Mesenchymal stem cell (in vitro differentiated cells and primary cell): Measurements from ENCODE around the gene CMAS.
"Not testable (repeated sequence)": the region's sequence is repeated elsewhere in the genome, so short reads cannot be mapped to it uniquely, and the experiment has no call there.

ENCODE experiments used
- DNase-seq: peaks from one replicate; pipeline ENCODE4 v3.0.0-alpha.2; 2013
- H2AFZ ChIP-seq: one replicate; pipeline ENCODE4 v1.6.1; 2013; ENCODE audit warnings: low read depth, mild to moderate bottlenecking, control low read depth, inconsistent platforms, low read length, moderate library complexity
- H2AK5ac ChIP-seq: 2 replicates; pipeline ENCODE4 v1.6.1; 2013; ENCODE audit warnings: low read length, moderate library complexity, mild to moderate bottlenecking, inconsistent platforms; ENCODE audit not compliant: severe bottlenecking
- H2BK120ac ChIP-seq: one replicate; pipeline ENCODE4 v1.6.1; 2013; ENCODE audit warnings: low read depth, mild to moderate bottlenecking, inconsistent platforms, low read length, moderate library complexity
- H2BK12ac ChIP-seq, 2 experiments: one replicate each; pipeline ENCODE4 v1.6.1; 2013; ENCODE audit warnings: inconsistent platforms in 2 of 2, low read length in 2 of 2, mild to moderate bottlenecking in 2 of 2, moderate library complexity in 2 of 2, control low read depth in 1 of 2
- H2BK15ac ChIP-seq: one replicate; pipeline ENCODE4 v1.6.1; 2013; ENCODE audit warnings: mild to moderate bottlenecking, low read depth, inconsistent platforms; ENCODE audit not compliant: poor library complexity, severe bottlenecking
- H2BK5ac ChIP-seq: 2 replicates; pipeline ENCODE4 v1.6.1; 2013; ENCODE audit warnings: low read depth, mild to moderate bottlenecking, low read length, control low read depth, inconsistent platforms; ENCODE audit not compliant: poor library complexity, severe bottlenecking
- H3K14ac ChIP-seq, 2 experiments: one replicate each; pipeline ENCODE4 v1.6.1; 2013; ENCODE audit warnings: inconsistent platforms in 2 of 2, low read length in 2 of 2, control low read depth in 1 of 2, mild to moderate bottlenecking in 1 of 2, moderate library complexity in 1 of 2
- H3K18ac ChIP-seq, 2 experiments: one replicate each; pipeline ENCODE4 v1.6.1; 2013; ENCODE audit warnings: inconsistent platforms in 2 of 2, low read length in 2 of 2, control low read depth in 1 of 2, low read depth in 1 of 2, mild to moderate bottlenecking in 1 of 2
- H3K23ac ChIP-seq, 2 experiments: one replicate each; pipeline ENCODE4 v1.6.1; 2013; ENCODE audit warnings: inconsistent platforms in 2 of 2, low read length in 2 of 2, mild to moderate bottlenecking in 2 of 2, moderate library complexity in 2 of 2, control low read depth in 1 of 2
- H3K27ac ChIP-seq: 2 replicates; pipeline ENCODE4 v1.5.1; 2013; ENCODE audit warnings: mild to moderate bottlenecking, moderate library complexity, low read length, control low read depth, inconsistent platforms; ENCODE audit not compliant: poor library complexity, severe bottlenecking
- H3K27me3 ChIP-seq, 2 experiments: 2 replicates each; pipeline versions ENCODE4 v1.6.1 to v1.7.0; 2013; ENCODE audit warnings: low read length in 2 of 2, mild to moderate bottlenecking in 2 of 2, moderate library complexity in 2 of 2, control low read depth in 1 of 2, inconsistent platforms in 1 of 2; ENCODE audit not compliant: control insufficient read depth in 1 of 2, insufficient read depth in 1 of 2
- H3K36me3 ChIP-seq, 2 experiments: 2 replicates each; pipeline versions ENCODE4 v1.6.1 to v1.7.0; 2013; ENCODE audit warnings: low read length in 2 of 2, control low read depth in 1 of 2, inconsistent platforms in 1 of 2, low read depth in 1 of 2, mild to moderate bottlenecking in 1 of 2; ENCODE audit not compliant: insufficient read depth in 2 of 2, control insufficient read depth in 1 of 2
- H3K4ac ChIP-seq, 2 experiments: one replicate each; pipeline ENCODE4 v1.6.1; 2013; ENCODE audit warnings: inconsistent platforms in 2 of 2, low read length in 2 of 2, mild to moderate bottlenecking in 2 of 2, moderate library complexity in 2 of 2, control low read depth in 1 of 2, low read depth in 1 of 2
- H3K4me1 ChIP-seq: 2 replicates; pipeline ENCODE4 v1.6.1; 2013; ENCODE audit warnings: low read depth, low read length, control low read depth; ENCODE audit not compliant: control insufficient read depth, insufficient read depth
- H3K4me2 ChIP-seq: 2 replicates; pipeline ENCODE4 v1.6.1; 2013; ENCODE audit warnings: low read length, mild to moderate bottlenecking, inconsistent platforms; ENCODE audit not compliant: poor library complexity, severe bottlenecking
- H3K4me3 ChIP-seq, 2 experiments: 2 replicates each; pipeline versions ENCODE4 v1.5.1 to v1.7.0; 2013; ENCODE audit warnings: low read length in 2 of 2, mild to moderate bottlenecking in 2 of 2, control low read depth in 1 of 2, low read depth in 1 of 2; ENCODE audit not compliant: insufficient read depth in 1 of 2
- H3K79me1 ChIP-seq: replicated peaks from 2 replicates; pipeline ENCODE4 v1.6.1; 2013; ENCODE audit warnings: mild to moderate bottlenecking, control low read depth, low read length, inconsistent platforms; ENCODE audit not compliant: poor library complexity, severe bottlenecking
- H3K9ac ChIP-seq: 2 replicates; pipeline ENCODE4 v1.7.0; 2013; ENCODE audit warnings: mild to moderate bottlenecking, low read length, moderate library complexity
- H3K9me3 ChIP-seq: 2 replicates; pipeline ENCODE4 v1.7.0; 2013; ENCODE audit warnings: mild to moderate bottlenecking, low read length; ENCODE audit not compliant: control insufficient read depth
- H4K8ac ChIP-seq: one replicate; pipeline ENCODE4 v1.6.1; 2013; ENCODE audit warnings: inconsistent platforms, mild to moderate bottlenecking, low read length, moderate library complexity
- H4K91ac ChIP-seq: one replicate; pipeline ENCODE4 v1.6.1; 2013; ENCODE audit warnings: mild to moderate bottlenecking, low read length, inconsistent platforms
- WGBS: methylation state at CpG from one replicate; pipeline ENCODE4 v1.1.7; 2013; ENCODE audit warnings: mixed read lengths; 5-methylcytosine and 5-hydroxymethylcytosine counted together

Gene CMAS

GRCh38 chr12:22088886-22089285 lies 42.9 kb downstream of the CMAS start:
- H2BK120ac ChIP-seq: no peak overlapping the region
- no peak overlapping the region for H2BK12ac ChIP-seq

DNA sequence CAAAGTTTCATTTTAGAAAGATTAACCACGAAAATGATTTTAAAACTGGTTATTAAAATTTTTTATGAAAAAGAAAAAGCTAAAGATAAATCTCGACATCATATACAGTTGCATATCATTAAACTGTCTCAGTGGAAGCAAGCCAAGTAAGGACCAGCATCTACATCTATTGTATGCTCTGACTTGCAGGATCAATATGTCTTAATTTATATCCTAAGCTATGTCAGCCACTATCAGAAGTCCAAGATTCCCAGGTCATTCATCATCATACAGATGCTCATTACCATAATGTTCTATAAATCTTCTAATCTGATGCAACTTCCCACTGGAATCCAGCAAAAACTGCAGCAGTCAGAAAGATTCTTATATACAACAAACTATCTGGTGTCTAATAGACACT lies 43.5 kb downstream of the CMAS start:
- H3K4me3 ChIP-seq: no peak overlapping the region
- no peaks in the 10 kb centered on the region for H3K79me1 ChIP-seq
- H3K23ac ChIP-seq: no peak overlapping the region
- H3K4me2 ChIP-seq: no peak overlapping the region
- no peak overlapping the region for H2BK120ac ChIP-seq
- no peak overlapping the region for H2AK5ac ChIP-seq
- H3K4ac ChIP-seq: no peak overlapping the region
- H2AFZ ChIP-seq: no peak overlapping the region
- H3K9me3 ChIP-seq: no peaks in the 10 kb centered on the region
- no peaks in the 10 kb centered on the region for H3K27me3 ChIP-seq
- no peak overlapping the region for H4K8ac ChIP-seq
- no peaks in the 10 kb centered on the region for H3K36me3 ChIP-seq
- no peak overlapping the region for H3K14ac ChIP-seq
- H4K91ac ChIP-seq: no peak overlapping the region
- no peak overlapping the region for H2BK12ac ChIP-seq
- WGBS: 100% methylated on average over 1 of the region's 2 CpGs
- H2BK5ac ChIP-seq: no peak overlapping the region
- DNase-seq: no peak
- H2BK15ac ChIP-seq: no peak overlapping the region
- H3K18ac ChIP-seq: no peak overlapping the region
- H3K4me1 ChIP-seq: no peaks in the 10 kb centered on the region
- no peak overlapping the region for H3K27ac ChIP-seq
- H3K9ac ChIP-seq: no peak overlapping the region

More at GRCh38 chr12:22088886-22089285, 42.9 kb downstream of the CMAS start:
- H3K4ac ChIP-seq: no peak overlapping the region
- H4K8ac ChIP-seq: no peak overlapping the region
- WGBS: 100% methylated on average over 1 of the region's 2 CpGs
- H3K9ac ChIP-seq: no peak overlapping the region
- H4K91ac ChIP-seq: no peak overlapping the region
- H3K4me3 ChIP-seq: no peak overlapping the region
- H2BK5ac ChIP-seq: no peak overlapping the region
- H3K4me1 ChIP-seq: no peaks in the 10 kb centered on the region
- no peaks in the 10 kb centered on the region for H3K9me3 ChIP-seq
- no peak overlapping the region for H3K14ac ChIP-seq
- H2BK15ac ChIP-seq: no peak overlapping the region
- no peak overlapping the region for H3K4me2 ChIP-seq
- no peak overlapping the region for H3K18ac ChIP-seq
- H3K23ac ChIP-seq: no peak overlapping the region
- H3K79me1 ChIP-seq: no peaks in the 10 kb centered on the region
- DNase-seq: no peak
- H2AK5ac ChIP-seq: no peak overlapping the region
- no peak overlapping the region for H3K27ac ChIP-seq
- no peak overlapping the region for H2AFZ ChIP-seq
- H3K36me3 ChIP-seq: no peaks in the 10 kb centered on the region
- no peaks in the 10 kb centered on the region for H3K27me3 ChIP-seq

- H4K8ac ChIP-seq, H3K9me3 ChIP-seq, H3K18ac ChIP-seq, H3K23ac ChIP-seq, H3K36me3 ChIP-seq, H3K27me3 ChIP-seq, H2BK12ac ChIP-seq, H2AK5ac ChIP-seq, H3K14ac ChIP-seq, DNase-seq, H2BK5ac ChIP-seq, H3K4me2 ChIP-seq, H2BK120ac ChIP-seq, H3K27ac ChIP-seq, H3K9ac ChIP-seq, H3K79me1 ChIP-seq, H4K91ac ChIP-seq, H3K4me3 ChIP-seq, H3K4ac ChIP-seq, H2BK15ac ChIP-seq, H2AFZ ChIP-seq: not testable (repeated sequence)
- whole genome bisulfite sequencing: 97% methylated on average over 2 of the region's 2 CpGs
- peaks cover 13% of the 10 kb centered on the region for H3K4me1 ChIP-seq
Observed at GRCh38 chr12:22099062-22099461, 53.0 kb downstream of the CMAS start.

DNA sequence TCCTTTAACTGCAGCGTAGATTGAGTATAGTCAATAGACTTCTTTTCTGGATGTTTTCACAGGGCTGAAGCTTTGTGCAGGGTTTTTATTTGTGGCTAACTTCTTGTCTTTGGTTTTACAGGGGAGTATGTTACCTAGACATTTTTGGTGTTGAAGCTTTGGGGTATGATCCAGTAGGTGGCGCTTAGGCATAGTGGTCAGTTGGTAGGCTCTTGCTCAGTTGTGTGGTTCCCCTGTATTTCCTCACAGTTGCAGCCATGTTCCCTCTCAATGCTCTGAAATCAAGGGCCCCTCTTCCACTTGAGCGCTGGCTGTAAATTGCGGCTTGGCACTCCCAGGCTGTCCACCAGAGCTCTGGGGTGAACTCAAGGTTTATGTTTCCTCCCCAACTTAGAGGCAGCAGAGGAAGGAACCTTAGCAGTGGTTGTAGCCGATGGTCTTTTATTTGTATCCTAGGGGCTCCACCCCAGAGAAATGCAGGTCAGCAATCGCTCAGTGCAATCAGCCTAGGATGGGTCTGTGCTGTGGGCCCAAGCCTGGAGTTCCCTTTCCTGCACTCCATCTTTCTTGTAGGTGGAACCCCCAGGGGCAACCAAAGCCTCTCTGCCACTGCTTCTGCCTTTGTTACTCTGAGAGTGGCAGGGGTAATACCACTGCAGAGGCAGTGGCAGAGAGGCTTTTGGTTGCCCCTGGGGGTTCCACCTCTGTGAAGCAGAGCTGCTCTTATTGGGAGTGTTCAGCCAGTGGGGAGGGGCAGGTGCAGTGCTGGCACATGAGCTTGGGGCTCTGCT lies 55.1 kb downstream of the CMAS start:
- no peak overlapping the region for H2BK15ac ChIP-seq
- peak; percentile 77 for DNase-seq
- peak overlapping the region in 1 of 2 experiments; percentile 90 for H3K18ac ChIP-seq
- 62% methylated on average over 6 of the region's 6 CpGs for WGBS
- H3K9ac ChIP-seq: peak overlapping the region; percentile 67
- H3K4me3 ChIP-seq: no peak overlapping the region
- peaks cover 8% of the 10 kb centered on the region for H3K9me3 ChIP-seq
- H3K79me1 ChIP-seq: no peaks in the 10 kb centered on the region
- peak overlapping the region; percentile 59 to 71 for H3K4ac ChIP-seq
- no peaks in the 10 kb centered on the region for H3K36me3 ChIP-seq
- peak overlapping the region; percentile 67 for H2AK5ac ChIP-seq
- peak overlapping the region; percentile 20 for H2BK5ac ChIP-seq
- no peak overlapping the region for H3K14ac ChIP-seq
- H2BK12ac ChIP-seq: peak overlapping the region in 1 of 2 experiments; percentile 51
- no peak overlapping the region for H2BK120ac ChIP-seq
- no peak overlapping the region for H3K23ac ChIP-seq
- H3K27me3 ChIP-seq: no peaks in the 10 kb centered on the region
- peak overlapping the region; percentile 74 for H2AFZ ChIP-seq
- H3K27ac ChIP-seq: peak overlapping the region; percentile 54
- peaks cover 13% of the 10 kb centered on the region for H3K4me1 ChIP-seq
- peak overlapping the region; percentile 47 for H4K91ac ChIP-seq
- peak overlapping the region; percentile 27 for H4K8ac ChIP-seq
- H3K4me2 ChIP-seq: no peak overlapping the region
